Ecto neural progenitor cell (in vitro differentiated cells): Measurements from ENCODE around the gene PDAP1.
"Not testable (repeated sequence)": the region's sequence is repeated elsewhere in the genome, so short reads cannot be mapped to it uniquely, and the experiment has no call there.

Source experiments
- DNase-seq: peaks from one replicate; pipeline ENCODE4 v3.0.0-alpha.2; 2018; ENCODE audit warnings: low spot score

PDAP1 gene, protein sequence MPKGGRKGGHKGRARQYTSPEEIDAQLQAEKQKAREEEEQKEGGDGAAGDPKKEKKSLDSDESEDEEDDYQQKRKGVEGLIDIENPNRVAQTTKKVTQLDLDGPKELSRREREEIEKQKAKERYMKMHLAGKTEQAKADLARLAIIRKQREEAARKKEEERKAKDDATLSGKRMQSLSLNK

DNA sequence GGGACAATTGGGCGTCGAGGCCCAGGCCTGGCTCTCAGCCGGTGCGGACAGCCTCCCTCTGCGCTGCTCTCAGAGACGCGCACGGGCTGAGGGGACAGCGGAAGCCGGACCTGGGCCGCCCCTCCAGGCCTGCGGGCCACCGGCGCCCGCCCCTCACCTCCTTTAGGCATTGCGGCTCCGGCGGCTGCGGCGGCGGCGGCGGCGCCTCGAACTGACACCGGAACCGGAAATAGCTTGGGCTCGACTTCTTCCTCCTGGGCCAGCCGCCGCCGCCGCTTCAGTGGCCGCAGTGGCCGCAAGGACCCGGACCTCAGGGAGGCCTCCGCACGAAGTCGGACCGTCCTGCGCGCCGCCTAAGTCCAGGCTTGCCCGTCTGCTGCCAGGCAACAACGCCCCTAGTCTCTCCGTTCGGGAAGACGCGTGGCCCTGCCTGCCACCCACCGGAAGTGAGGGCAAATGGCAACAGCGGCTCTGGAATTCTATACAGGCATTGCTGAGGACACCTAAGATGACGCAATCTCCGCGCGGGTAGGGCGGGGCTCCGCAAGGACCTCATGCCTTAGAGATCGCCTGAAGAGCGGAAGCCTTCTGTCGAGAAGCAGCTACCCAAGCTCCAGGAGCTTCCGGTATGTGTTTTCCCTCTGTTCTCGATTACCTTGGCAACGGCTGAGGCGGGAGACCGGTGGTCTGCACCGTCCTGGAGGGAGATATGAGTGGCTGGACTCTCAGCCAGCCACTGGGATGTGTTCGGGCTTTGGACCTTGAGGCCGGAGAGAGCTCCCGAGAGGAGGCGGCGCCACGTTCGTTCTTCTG, at the start of gene PDAP1, which contains the start of gene BUD31:
Gene PDAP1 (minus strand): TSS at position 219 of the 813 bp plus-strand sequence. CDS start 49 bp downstream, at position 170.
Gene BUD31 (plus strand): TSS at position 591 of the 813 bp plus-strand sequence. CDS start 2,124 bp downstream, outside the sequence.
- DNase-seq: peak; percentile 94

DNA sequence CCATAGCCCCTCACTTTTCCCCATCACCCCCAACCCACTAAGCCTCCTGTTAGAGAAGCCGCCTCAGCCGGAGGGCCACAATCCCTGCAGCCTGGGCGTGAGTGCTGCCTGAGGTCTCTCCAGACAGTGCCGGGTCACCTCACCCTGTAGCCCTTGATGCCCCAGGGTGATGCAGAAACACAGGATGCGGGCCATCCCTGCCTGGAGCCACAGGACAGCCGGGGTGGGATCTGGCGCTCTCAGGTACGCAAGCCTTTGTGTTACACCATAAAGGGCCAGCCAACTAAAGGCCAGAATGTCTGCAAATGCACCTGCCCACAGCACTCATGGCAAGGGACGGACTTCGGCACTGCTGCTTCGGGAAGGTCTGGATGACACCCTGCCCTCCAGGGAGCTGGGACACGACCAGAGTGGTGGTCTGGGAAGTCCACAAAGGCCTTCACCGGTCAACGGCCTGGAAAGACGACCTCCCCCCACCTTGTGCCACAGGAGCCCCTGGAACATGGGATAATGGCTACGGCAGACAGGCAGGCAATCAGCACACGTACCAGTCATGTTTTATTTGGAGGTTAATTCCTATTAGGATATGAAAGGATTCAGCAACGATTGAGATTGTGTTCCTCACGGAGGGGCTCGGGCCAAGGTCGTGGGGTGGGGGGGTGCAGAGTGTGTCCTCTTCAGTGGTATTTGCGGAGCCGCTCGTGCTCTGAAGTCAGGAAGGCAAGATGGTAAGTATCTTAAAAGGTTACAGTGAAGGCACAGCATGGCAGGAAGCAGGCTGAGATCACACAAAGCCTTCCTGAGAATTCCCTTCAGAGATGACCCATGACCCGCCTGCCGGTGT, 49.5 kb upstream of the PDAP1 start:
- DNase-seq: no peak

DNA sequence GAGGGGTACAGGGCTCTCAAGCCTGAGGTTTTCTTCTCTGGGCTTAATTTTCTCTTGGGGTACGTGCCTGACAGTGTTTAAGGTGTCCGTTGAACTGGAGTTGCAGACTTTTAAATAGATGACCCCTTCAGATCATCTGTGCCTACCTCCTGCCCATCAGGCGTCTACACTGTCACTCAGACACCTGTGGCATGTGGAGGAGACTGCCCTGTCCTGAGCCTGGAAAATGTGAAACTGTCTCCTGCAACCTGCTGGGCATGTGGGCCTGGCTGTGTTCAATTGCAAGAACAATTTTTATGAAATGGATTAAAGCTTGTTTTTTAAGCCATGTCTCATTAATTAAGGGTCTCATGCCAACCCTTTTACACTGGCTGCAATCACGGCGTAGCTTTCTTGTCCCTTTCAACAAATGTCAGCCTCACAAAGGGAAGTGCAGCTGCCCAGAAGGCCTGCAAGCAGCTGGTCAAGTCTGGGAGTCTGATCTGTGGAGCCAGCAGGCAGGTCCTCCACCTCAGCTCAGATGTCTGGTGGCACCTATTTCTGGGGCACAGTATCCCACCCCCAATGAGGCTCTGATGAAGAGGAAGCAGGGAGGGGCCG, 48.8 kb upstream of the PDAP1 start:
- no peak for DNase-seq

DNA sequence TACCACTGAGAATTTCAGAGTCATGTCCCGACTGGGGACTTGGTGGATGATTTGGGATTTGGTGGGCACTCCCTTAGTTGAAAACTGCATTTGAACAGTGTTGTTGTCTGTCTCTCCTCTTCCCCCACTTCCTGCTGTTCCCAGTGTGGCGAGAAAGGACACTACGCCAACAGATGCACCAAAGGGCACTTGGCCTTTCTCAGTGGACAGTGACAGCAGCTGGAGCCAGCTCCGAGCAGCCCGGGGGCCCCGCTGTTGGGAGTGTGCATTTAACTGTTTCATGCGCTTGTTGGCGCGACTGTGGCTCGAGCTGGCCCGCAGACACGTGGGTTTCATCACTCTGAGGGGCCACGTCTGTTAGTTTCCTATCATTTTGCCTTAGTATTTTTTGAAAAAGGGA, 47.9 kb upstream of the PDAP1 start:
- DNase-seq: no peak

DNA sequence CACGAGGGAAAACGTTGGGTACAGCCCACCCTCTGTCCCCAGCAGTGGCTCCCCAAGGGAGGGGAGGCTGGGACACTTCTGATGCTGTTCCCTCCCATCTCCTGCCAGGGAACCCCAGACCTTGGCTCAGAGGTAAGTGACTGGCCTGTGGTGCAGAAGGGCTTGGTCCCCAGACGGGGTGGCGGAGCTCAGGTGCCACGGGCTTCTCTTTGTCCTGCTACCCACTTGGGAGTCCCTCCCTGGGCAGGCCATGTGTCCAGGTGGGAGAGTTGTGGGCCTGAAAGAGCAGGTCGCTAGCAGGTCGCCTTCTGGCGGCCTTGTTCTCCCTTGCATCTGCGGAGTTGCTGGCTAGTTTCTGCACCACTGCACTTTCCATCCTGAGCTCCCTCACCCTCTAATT, 47.5 kb upstream of the PDAP1 start:
- DNase-seq: no peak

DNA sequence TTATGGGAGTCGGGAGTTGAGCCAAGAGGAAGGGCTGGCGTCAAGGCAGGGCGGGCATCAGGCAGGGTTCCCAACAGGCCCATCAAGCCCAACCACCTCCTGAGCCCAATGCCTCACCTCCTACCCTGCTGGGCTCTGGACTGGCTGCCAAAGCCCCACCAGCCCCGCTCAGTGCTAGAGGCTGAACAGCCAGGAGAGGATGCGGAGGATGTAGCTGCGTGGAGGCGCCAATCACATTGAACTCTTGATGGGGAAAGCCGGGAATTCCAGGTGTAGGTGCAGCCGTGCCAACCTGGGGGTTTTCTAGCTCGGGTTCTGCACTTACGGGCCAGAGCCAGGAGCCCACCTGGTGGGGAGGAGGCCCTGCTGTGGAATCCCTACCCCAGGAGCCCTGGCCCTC, 44.7 kb upstream of the PDAP1 start:
- DNase-seq: no peak

DNA sequence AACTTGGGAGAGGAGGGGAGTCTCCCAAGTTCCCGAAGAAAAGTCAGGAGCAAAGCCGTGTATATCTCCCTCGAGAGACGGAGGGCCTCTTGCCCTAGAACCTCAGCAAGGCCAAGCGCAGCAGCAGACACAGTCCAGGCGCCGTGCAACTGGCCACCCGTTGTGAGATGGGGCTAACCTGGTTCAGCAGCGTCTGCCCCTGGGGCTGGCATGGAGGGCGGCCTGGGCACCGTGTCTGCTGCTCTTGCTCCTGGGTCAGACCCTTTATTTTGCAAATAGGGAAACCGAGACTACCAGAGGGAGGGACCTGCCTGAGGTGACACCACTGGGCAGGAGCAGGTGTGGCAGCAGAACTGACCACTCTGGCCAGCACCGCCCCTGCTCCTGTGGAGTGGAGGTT, 44.1 kb upstream of the PDAP1 start:
- no peak for DNase-seq

DNA sequence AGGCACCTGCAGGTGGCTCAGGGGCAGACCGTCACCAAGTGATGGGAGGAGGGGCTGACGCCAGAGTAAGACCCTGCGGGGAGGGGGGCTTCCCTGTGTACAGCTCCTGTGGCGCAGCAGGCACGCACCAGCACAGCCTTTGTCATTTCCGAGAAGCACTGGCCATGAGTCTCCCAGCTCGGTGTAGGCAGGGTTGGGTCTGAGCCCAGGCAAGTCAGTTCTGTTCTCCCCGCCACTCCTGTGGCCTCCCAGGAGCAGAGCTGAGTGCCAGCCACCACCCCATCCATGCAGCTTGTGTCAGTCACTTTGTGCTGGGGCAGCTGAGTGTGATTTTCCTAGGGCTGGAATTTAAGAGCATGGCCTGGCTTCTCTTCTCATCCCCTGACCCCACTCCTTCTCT, 43.5 kb upstream of the PDAP1 start:
- DNase-seq: no peak

DNA sequence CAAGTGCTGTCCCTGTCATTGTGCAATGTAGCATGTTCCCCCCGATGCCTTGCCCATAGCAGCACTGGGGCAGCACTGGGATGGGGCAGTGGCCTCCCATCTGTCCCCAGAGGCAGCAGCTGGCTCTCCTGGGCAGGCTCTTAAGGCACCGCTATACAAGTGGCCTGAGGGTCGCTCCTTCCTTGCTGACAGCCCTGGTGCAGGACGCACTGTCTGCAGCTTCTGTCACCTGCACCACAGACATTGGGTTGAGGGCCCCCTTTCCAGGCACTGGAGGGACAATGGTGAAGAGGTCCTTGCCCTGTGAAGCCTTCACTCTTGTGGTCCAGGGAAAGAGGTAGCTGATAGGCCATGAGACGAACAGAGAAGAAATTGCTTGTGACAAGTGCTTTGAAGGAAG, 40.9 kb upstream of the PDAP1 start:
- DNase-seq: no peak

DNA sequence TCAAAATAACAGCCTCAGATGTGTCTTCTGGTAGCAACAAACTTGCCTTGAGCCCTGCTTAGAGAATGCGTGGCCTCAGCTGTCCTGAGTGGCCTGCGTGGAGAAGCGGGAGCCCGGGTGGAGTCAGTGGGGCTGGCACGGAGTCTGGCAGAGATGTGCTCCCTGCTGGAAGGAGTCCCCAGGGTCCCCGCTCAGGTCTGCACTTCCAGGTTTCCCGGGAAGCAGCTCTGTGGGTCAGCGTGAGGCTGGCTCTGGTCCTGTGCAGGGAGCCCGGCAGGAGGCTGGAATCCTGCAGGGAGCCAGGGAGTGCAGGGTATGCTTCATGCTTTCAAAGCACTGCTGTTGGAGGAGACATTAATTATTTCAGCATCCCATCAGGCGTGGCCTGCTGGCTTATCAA, 40.5 kb upstream of the PDAP1 start:
- DNase-seq: no peak

DNA sequence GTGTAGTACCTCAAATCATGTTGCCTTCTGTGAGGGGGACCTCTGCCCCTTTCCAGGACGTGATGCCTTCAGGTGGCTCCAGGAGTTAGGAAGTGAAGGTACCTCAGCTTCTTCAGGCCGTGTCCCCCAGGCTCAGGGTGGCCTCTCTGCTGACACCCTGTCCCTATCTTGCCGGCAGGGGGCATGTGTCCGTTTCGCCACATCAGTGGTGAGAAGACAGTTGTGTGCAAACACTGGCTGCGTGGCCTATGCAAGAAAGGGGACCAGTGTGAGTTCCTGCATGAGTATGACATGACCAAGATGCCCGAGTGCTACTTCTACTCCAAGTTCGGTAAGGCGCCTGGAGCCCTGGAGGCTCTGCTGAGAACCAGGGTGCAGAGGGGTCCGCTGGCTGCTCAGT, 39.5 kb upstream of the PDAP1 start:
- DNase-seq: no peak

DNA sequence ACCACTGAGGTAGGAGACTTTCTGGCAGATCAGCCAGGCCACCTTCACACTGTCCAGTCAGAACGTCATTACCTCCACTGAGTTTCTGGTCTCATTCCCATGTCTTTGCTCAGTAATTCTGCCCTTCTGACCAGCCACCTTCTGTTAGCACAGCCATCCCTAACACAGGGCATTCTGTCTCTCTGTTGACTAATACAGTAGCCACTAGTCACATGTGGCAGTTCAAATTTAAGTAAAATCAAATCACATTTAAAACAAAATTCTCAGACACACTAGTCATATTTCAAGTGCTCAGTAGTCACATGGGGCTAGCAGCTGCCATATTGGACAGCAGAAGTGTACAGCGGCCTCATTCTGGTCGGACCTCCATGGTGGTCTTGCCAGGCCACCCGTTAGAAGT, 37.7 kb upstream of the PDAP1 start:
- no peak for DNase-seq

DNA sequence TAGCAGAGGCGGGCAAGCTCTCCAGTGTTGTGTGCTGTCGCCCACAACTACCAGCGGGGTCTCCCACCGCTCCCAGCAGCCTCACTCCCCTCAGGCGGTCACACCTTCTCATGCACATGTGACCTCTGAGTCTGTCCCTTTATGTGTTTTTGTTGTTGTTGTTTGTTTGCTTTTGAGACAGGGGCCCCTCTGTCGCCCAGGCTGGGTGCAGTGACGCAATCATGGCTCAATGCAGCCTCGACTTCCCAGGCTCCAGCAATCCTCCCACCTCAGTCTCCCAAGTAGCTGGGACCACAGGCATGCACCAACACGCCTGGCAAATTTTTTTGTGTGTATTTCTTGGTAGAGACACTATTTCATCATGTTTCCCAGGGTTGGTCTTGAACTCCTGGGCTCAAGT, 31.8 kb upstream of the PDAP1 start:
- DNase-seq: no peak

DNA sequence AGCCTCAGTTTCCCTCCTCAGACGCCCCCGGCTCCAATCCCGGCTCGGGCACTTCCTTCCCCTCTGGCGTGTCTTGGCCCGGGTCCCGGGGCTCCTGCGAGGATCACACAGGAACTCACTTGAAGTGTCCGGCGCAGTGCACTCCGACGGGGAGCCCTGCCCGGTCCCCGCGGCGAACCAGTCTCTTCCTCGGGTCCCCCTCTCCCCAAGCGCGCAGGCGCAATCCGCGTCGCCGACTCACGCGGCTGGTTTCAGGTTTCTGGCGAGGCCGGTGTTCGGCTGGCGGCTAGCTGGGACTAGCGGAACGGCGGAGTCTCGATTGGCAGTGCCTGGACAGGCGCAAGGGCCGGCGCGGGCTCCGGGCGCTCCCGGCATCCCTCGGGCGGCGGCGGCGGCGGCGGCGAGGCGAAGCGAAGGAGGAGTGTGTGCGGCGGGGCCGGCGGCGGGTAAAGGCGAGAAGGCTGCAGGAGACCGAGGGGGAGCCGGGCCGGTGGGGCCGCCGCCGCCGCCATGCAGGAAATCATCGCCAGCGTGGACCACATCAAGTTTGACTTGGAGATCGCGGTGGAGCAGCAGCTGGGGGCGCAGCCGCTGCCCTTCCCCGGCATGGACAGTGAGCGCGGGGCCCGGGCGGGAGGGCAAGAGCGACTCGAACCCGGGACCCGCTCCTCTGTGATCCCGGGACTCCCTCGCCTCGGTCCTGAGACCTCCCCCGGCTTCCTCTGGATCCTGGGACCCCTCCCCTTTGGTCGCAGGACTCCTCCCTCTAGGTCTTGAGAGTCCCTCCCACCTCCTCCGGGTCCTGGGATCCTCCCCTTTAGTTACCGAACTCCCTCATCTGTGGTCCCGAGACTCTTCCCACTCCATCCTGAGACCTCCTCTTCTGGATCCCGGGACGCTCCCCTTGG, 30.4 kb upstream of the PDAP1 start, which contains the start of the genes CPSF4 and PTCD1:
Gene CPSF4 (plus strand): TSS at position 371 of the 908 bp plus-strand sequence. CDS start 140 bp downstream, at position 511.
Gene PTCD1 (minus strand): TSS at position 226 of the 908 bp plus-strand sequence. CDS start 3,556 bp downstream, outside the sequence.
- peak; percentile 98 for DNase-seq

DNA sequence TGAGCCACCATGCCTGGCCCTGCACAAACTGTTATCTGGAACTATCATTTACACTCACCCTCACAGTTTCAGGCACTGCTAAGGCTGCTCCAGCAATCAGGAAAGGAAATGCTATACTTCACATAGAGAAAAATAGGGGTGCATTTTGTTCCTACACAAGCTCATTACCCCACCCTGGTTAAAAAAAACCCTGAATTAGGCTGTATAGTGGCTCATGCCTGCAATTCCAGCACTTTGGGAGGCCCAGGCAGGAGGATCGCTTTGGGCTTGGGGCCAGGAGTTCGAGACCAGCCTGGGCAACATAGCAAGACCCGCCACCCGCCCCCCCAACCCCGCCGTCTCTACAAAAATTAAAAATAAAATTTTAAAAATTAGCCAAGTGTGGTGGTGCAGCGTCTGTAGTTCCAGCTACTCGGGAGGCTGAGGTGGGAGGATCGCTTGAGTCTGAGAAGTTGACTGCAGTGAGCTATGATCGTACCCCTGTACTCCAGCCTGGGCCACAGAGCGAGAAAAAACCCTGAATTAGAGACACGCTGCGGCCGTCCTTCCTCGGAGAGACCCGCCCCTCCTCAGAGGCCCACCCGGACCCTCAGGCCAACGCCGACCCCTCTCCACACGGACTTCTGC, 29.7 kb upstream of the PDAP1 start:
- no peak for DNase-seq

DNA sequence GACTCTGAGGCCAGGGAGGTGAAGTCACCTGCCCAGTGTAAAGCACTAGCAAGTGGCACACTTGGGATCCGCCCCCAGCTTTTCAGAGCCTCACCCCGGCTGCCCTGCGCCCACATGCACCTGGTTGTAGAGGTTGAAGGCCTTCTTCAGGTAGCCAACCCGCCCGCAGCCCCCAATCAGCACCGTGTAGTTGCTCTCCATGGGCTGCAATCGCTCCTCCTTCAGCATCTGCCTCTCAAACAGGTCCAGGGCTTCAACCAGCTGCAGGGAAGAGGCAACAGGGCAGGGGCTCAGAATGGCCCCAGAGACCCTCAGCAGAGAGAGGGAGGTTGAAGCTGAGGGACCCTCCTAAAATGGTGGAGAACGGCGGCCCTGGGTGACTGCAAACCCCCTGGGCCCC, 24.8 kb upstream of the PDAP1 start:
- DNase-seq: no peak

DNA sequence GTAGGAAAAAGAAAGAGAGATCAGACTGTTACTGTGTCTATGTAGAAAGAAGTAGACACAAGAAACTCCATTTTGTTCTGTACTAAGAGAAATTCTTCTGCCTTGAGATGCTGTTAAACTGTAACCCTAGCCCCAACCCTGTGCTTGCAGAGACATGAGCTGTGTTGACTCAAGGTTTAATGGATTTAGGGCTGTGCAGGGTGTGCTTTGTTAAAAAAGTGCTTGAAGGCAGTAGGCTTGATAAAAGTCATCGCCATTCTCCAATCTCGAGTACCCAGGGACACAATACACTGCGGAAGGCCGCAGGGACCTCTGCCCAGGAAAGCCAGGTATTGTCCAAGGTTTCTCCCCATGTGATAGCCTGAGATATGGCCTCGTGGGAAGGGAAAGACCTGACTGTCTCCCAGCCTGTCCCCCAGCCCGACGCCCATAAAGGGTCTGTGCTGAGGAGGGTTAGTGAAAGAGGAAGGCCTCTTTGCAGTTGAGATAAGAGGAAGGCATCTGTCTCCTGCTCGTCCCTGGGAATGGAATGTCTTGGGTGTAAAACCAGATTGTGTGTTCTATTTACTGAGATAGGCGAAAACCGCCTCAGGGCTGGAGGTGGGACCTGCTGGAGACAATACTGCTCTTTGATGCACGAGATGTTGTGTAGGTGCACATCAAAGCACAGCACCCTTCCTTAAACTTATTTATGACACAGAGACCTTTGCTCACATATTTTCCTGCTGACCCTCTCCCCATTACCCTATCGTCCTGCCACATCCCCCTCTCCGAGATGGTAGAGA, 23.6 kb upstream of the PDAP1 start:
- DNase-seq: not testable (repeated sequence)

DNA sequence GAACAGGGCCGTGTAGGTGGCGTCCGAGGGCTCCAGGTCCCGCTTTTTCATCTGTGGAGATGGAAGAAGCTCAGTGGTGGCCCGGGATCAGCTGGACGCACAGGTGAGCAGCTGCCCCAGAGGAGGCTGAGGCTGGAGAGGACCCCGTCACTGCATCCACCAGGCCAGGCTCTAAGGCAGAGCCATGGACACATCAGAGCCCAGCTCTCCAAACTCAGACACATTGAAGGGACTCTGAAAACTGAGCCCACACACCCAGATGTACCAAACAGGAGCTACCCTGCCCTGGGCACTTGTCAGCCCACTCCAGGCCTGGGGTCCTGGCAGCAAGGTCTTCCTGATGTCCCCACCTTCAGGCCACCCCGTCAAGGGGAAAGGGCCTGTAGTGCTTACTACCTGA, 21.4 kb upstream of the PDAP1 start:
- DNase-seq: no peak

DNA sequence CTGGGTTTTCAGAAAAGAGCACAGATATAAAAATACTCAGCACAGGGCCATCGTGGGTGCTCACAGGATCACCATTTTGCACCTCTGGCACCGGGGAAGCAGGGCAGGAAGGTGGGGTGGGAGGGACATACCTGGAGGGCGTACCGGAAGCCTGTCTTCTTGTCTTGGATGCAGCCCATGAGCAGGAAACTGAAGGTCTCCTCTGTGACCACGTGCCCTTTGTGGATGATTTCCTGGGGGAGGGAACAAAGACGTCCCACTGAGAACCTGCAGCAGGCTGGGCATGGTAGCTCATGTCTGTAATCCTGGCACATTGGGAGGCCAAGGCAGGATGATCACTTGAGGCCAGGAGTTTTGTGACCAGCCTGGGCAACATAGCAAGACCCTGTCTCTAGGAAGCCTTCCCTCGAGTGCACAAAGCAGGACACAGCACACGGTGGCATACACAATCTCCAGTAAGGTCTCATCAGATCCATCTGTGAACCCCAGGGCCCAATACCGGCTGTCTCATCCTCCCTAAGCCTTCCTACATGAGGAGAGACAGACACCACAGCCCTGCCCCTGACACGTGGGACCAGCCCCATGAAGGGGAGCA, 20.7 kb upstream of the PDAP1 start:
- no peak for DNase-seq
